SJCRH30 (cell line): ENCODE measurements around the gene SLC20A1. TPM values are rescaled to one million over a fixed set of nuclear protein-coding genes. Genes with fewer than 3 reads are reported as not detected.
"Not testable (repeated sequence)": the region's sequence is repeated elsewhere in the genome, so short reads cannot be mapped to it uniquely, and the experiment has no call there.

ENCODE experiments used
- DNase-seq, 2 experiments: peaks; one replicate each; pipeline ENCODE4 v3.0.0-alpha.2; 2015 to 2020
- H3K27ac ChIP-seq: fragments of 250-450 bp; sonication (Bioruptor Pico); 2 replicates; pipeline ENCODE4 v1.5.1; 2020; ENCODE audit warnings: mild to moderate bottlenecking, moderate library complexity
- H3K27me3 ChIP-seq: fragments of 250-450 bp; sonication (Bioruptor Pico); 2 replicates; pipeline ENCODE4 v1.5.1; 2020; ENCODE audit warnings: mild to moderate bottlenecking, moderate library complexity
- H3K36me3 ChIP-seq: fragments of 250-450 bp; sonication (Bioruptor Pico); 2 replicates; pipeline ENCODE4 v1.5.1; 2020; ENCODE audit warnings: mild to moderate bottlenecking, moderate library complexity
- H3K4me1 ChIP-seq: fragments of 250-450 bp; sonication (Bioruptor Pico); 2 replicates; pipeline ENCODE4 v1.5.1; 2020; ENCODE audit warnings: mild to moderate bottlenecking, moderate library complexity
- H3K4me3 ChIP-seq: fragments of 250-450 bp; sonication (Bioruptor Pico); 2 replicates; pipeline ENCODE4 v1.5.1; 2020; ENCODE audit warnings: mild to moderate bottlenecking, moderate library complexity
- H3K9me3 ChIP-seq: fragments of 250-450 bp; sonication (Bioruptor Pico); replicated peaks from 2 replicates; pipeline ENCODE4 v1.5.1; 2020; ENCODE audit warnings: mild to moderate bottlenecking, moderate library complexity
- total RNA-seq: library from RNA; depleted of rRNA; stranded (reverse); fragments of >200 nt; shearing (Covaris generic); gene quantifications from 2 replicates; pipeline ENCODE4 v1.2.3, GENCODE V29; 2014

SLC20A1 gene
- total RNA-seq, 1 experiment from 2014 or later = 83.7 TPM

DNA sequence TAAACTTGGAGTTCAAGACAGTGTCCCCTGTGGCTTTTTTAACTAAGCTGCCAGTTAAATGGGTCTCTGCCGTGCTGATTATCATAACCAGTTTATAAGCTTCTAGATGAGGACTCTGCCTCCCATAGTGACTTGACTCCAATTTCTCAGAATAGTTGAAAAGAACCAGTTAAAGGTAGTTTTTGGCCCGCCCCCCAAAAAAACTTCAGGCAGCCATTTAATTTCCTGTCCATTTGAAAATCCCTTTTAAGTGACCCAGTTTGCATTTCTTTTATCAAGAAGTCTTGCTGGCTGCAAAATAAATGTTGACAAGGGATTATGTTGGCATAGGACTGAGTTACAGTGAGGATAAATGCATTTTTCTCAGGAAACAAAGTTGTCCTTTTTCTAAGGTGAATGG is 2.3 kb downstream of the SLC20A1 start:
- Histone ChIP-seq H3K4me1 (peaks cover 26% of the 10 kb centered on the region), H3K27me3 (no peaks in the 10 kb centered on the region), H3K9me3 (no peaks in the 10 kb centered on the region), H3K27ac (no peak overlapping the region), H3K36me3 (peaks cover 62% of the 10 kb centered on the region), H3K4me3 (no peak overlapping the region)
- no peak for DNase-seq

DNA sequence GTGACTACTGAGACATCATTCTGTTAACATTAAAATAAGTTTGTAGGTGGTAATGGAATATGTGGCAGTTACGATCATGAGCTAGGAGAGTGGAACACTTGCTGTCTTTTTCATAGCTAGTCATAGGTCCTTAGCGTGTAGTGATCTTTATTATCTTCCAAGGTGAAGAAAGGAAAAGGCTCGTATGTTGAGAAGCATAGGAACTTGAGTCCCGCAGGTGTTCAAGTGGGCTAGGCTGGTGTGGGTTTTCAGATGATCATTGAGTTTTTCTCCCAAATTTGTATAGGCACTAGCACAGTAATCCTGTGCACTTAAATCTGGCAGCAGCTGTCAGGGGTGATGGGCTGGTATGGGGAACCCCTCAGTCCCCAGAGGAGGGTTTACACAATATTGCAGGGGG is 10.9 kb downstream of the SLC20A1 start:
- DNase-seq = no peak
- Histone ChIP-seq H3K4me3 (no peak overlapping the region), H3K9me3 (no peaks in the 10 kb centered on the region), H3K36me3 (peaks cover 97% of the 10 kb centered on the region), H3K27ac (no peak overlapping the region), H3K27me3 (no peaks in the 10 kb centered on the region), H3K4me1 (no peaks in the 10 kb centered on the region)

DNA sequence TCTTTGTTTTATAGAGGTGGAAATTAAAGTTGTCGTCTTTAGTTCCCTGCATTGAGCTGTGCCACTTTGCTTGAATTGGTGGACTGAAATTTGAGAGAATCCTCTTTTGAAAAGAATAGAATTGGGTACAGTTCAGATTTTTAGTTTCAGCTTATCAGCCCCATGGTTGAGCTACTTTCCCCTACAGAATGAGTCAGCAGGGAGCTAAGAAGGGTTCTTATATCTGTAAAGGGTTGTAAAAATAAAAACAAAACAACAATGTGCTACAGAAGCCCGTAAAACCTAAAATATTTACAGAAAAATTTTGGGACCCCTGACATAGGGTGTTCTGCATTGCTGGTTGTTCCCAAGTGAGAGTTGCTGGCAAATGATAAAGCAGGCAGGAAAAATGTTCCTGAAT is 12.6 kb downstream of the SLC20A1 start:
- Histone ChIP-seq H3K9me3 (no peaks in the 10 kb centered on the region), H3K27ac (no peak overlapping the region), H3K36me3 (peaks cover 96% of the 10 kb centered on the region), H3K27me3 (no peaks in the 10 kb centered on the region), H3K4me3 (no peak overlapping the region), H3K4me1 (no peaks in the 10 kb centered on the region)
- DNase-seq = no peak

DNA sequence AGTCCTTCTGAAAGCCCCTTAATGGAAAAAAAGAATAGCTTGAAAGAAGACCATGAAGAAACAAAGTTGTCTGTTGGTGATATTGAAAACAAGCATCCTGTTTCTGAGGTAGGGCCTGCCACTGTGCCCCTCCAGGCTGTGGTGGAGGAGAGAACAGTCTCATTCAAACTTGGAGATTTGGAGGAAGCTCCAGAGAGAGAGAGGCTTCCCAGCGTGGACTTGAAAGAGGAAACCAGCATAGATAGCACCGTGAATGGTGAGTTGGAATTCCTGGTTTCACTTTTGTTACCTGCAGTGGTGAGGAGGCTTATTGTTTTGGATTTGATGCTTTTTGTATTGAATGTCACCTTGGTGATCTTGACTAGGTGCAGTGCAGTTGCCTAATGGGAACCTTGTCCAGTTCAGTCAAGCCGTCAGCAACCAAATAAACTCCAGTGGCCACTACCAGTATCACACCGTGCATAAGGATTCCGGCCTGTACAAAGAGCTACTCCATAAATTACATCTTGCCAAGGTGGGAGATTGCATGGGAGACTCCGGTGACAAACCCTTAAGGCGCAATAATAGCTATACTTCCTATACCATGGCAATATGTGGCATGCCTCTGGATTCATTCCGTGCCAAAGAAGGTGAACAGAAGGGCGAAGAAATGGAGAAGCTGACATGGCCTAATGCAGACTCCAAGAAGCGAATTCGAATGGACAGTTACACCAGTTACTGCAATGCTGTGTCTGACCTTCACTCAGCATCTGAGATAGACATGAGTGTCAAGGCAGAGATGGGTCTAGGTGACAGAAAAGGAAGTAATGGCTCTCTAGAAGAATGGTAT is 13.3 kb downstream of the SLC20A1 start:
- no peaks in the 10 kb centered on the region for H3K4me1 ChIP-seq
- no peak overlapping the region for H3K4me3 ChIP-seq
- H3K27ac ChIP-seq = no peak overlapping the region
- DNase-seq = no peak
- no peaks in the 10 kb centered on the region for H3K27me3 ChIP-seq
- H3K36me3 ChIP-seq = peaks cover 96% of the 10 kb centered on the region
- H3K9me3 ChIP-seq = no peaks in the 10 kb centered on the region

DNA sequence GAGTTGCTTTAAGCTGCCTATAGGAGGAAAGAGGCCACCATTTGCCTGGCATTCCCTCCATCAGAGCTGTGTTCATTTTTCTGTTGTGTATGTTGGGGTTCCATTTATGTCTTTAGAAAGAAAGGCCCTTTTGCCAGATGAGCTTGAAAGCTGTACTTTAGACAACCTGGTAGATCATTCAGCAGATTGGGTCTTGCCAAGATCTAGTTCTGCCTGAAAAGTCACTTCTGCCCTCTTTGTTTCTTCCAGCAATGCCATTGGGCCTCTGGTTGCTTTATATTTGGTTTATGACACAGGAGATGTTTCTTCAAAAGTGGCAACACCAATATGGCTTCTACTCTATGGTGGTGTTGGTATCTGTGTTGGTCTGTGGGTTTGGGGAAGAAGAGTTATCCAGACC is 14.4 kb downstream of the SLC20A1 start:
- no peaks in the 10 kb centered on the region for H3K27me3 ChIP-seq
- no peak overlapping the region for H3K4me3 ChIP-seq
- peaks cover 98% of the 10 kb centered on the region for H3K36me3 ChIP-seq
- no peaks in the 10 kb centered on the region for H3K9me3 ChIP-seq
- no peaks in the 10 kb centered on the region; the same call in 1 of the 2 replicates for H3K4me1 ChIP-seq
- DNase-seq = no peak
- H3K27ac ChIP-seq = no peak overlapping the region

DNA sequence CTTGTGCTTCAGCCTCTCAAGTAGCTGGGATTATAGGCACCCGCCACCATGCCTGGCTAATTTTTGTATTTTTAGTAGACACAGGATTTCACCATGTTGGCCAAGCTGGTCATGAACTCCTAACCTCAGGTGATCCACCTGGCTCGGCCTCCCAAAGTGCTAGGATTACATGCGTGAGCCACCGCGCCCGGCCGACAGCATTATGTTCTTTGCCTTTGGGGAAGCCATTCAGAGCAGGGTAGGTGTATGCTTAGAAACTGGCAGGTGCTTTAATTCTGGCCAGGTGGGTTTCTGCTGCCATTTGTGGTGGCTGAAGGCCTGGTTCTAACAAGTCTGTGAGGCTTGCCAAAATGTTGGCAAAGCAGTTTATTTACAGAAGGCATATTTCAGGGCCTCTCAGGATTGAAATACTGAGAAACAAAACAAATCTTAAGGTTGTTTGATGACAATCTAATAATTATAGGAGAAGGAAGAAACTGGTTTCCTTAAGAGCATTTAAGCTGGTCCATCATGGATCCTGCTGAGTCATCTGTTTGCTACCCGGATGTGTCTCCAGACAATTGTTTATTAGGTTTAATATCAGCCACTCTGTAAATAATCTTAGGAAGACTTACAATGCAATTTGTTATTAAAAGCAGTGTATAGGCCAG is 16.0 kb downstream of the SLC20A1 start:
- peaks cover 82% of the 10 kb centered on the region for H3K36me3 ChIP-seq
- H3K27me3 ChIP-seq = no peaks in the 10 kb centered on the region
- no peak overlapping the region for H3K4me3 ChIP-seq
- no peaks in the 10 kb centered on the region for H3K9me3 ChIP-seq
- H3K4me1 ChIP-seq = no peaks in the 10 kb centered on the region; the same call in 1 of the 2 replicates
- no peak for DNase-seq
- H3K27ac ChIP-seq = no peak overlapping the region

DNA sequence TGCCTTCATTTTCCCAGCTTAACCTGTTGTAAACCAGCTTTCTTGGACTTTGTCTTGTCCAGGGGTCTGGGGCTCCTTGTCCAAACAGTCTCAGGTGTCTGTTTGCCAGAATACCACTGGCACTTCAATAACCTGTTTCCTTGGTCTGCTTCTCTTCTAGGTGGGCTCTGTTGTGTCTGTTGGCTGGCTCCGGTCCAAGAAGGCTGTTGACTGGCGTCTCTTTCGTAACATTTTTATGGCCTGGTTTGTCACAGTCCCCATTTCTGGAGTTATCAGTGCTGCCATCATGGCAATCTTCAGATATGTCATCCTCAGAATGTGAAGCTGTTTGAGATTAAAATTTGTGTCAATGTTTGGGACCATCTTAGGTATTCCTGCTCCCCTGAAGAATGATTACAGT is 17.0 kb downstream of the SLC20A1 start:
- peaks cover 73% of the 10 kb centered on the region for H3K36me3 ChIP-seq
- no peak overlapping the region for H3K27ac ChIP-seq
- H3K4me1 ChIP-seq = no peaks in the 10 kb centered on the region; the same call in 1 of the 2 replicates
- no peaks in the 10 kb centered on the region for H3K27me3 ChIP-seq
- no peak overlapping the region for H3K4me3 ChIP-seq
- no peaks in the 10 kb centered on the region for H3K9me3 ChIP-seq
- DNase-seq = no peak

DNA sequence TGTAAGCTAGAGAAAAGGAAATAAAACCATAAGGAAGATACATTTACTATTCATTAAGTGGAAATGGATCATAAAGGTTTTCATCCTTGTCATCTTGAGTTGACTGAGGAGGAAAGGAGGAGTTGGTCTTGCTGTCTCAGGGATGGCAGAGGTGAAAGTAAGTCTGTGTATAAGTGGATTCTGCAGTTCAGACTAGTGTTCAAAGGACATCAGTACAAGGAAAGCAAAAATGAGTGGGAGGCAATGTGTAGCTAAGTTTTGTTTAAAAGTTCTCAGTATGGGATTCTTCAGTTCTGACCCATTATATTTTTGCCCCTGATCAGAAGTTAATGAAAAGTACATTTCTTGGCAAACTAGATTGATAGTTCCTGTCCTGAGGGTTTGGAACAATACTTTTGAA is 18.9 kb downstream of the SLC20A1 start:
- no peak for DNase-seq
- H3K36me3 ChIP-seq = peaks cover 53% of the 10 kb centered on the region

DNA sequence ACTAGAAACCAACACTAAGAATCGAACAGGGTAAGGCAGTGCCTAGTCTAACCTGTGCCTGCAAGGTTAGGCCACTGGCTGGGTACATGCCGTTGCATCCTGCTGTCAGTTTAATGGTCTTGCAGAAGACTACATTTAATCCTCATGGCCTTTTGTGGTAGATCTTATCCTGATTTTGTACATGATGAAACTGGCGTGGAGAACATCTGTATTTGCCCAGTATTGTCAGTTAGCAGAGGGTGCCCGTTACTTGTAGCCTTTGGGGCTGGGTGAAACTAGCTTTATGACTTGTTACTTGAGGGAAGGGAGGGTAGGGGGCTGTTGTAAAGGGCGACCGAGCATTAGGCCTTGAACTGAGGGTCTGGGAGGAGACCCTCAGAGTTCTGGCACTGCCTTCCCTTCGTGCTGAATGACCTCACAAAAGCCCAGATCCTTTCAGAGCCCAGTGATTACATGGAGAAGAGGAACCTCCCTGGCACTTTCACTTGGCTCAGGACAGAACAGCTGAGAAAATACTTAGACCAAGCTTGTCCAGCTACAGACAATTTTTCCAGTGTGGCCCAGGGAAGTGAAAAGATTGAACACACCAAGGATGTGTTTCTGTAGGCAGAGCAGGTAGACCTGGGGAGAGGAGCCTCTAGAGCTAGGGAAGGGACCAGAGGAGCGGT is 19.5 kb downstream of the SLC20A1 start:
- no peaks in the 10 kb centered on the region; the same call in 1 of the 2 replicates for H3K4me1 ChIP-seq
- H3K9me3 ChIP-seq = no peaks in the 10 kb centered on the region
- no peak overlapping the region for H3K27ac ChIP-seq
- H3K4me3 ChIP-seq = no peak overlapping the region
- peak in 1 of 2 experiments; percentile 27 for DNase-seq
- H3K36me3 ChIP-seq = peaks cover 47% of the 10 kb centered on the region
- no peaks in the 10 kb centered on the region for H3K27me3 ChIP-seq

More for the DNA sequence above, 18.9 kb downstream of the SLC20A1 start:
- Histone ChIP-seq H3K4me3 (no peak overlapping the region), H3K27ac (no peak overlapping the region), H3K4me1 (no peaks in the 10 kb centered on the region; the same call in 1 of the 2 replicates), H3K27me3 (no peaks in the 10 kb centered on the region), H3K9me3 (no peaks in the 10 kb centered on the region)

DNA sequence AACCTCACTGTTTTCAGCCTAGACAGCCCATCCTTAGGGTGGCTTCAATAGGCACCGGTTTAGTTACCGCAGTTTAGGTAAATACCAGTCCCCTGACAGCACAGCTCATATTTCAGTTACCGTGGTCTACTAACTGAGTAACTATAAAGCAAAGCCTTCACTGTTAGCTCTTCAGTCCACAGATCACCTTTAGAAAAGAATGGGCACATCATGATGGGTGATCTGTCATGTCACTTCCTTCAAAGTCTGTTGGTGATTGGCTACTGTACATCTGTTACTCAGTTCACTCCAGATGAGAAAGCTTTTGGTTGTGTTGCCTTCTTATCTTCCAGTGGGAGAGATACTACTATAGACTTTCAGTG is 21.0 kb downstream of the SLC20A1 start:
- Histone ChIP-seq H3K27ac (no peak overlapping the region), H3K9me3 (no peaks in the 10 kb centered on the region), H3K27me3 (no peaks in the 10 kb centered on the region), H3K36me3 (peaks cover 32% of the 10 kb centered on the region), H3K4me1 (no peaks in the 10 kb centered on the region; the same call in 1 of the 2 replicates), H3K4me3 (no peak overlapping the region)
- DNase-seq = no peak

DNA sequence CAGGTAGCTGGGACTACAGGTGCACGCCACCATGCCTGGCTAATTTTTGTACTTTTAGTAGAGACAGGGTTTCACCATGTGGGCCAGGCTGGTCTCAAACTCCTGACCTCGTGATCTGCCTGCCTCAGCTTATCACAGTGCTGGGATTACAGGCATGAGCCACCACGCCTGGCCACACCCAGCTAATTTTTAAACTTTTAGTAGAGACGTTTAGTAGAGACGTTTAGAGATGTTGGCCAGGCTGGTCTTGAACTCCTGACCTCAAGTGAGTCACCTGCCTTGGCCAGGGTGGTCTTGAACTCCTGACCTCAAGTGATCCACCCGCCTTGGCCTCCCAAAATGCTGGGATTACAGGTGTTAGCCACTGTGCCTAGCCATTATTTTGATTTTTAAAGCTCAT is 21.8 kb downstream of the SLC20A1 start:
- not testable (repeated sequence) for DNase-seq, H3K4me3 ChIP-seq, H3K4me1 ChIP-seq, H3K9me3 ChIP-seq, H3K27ac ChIP-seq, H3K27me3 ChIP-seq
- H3K36me3 ChIP-seq = peaks cover 25% of the 10 kb centered on the region

DNA sequence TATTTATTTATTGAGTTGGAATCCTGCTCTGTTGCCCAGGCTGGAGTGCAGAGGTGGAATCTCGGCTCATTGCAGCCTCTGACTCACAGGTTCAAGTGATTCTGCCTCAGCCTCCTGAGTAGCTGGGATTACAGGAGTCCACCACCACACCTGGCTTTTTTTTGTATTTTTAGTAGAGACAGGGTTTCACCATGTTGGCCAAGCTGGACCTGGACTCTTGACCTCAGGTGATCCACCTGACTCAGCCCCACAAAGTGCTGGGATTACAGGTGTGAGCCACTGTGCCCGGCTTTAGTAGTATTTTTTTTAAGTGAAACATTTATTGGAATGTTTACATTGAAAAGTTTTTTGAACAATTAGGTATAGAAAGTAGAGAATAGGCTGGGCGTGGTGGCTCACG is 23.9 kb downstream of the SLC20A1 start:
- Histone ChIP-seq H3K4me3 (no peak overlapping the region), H3K4me1 (no peaks in the 10 kb centered on the region; the same call in 1 of the 2 replicates), H3K27me3 (no peaks in the 10 kb centered on the region), H3K36me3 (peaks cover 4% of the 10 kb centered on the region), H3K9me3 (no peaks in the 10 kb centered on the region), H3K27ac (no peak overlapping the region)
- DNase-seq = no peak

DNA sequence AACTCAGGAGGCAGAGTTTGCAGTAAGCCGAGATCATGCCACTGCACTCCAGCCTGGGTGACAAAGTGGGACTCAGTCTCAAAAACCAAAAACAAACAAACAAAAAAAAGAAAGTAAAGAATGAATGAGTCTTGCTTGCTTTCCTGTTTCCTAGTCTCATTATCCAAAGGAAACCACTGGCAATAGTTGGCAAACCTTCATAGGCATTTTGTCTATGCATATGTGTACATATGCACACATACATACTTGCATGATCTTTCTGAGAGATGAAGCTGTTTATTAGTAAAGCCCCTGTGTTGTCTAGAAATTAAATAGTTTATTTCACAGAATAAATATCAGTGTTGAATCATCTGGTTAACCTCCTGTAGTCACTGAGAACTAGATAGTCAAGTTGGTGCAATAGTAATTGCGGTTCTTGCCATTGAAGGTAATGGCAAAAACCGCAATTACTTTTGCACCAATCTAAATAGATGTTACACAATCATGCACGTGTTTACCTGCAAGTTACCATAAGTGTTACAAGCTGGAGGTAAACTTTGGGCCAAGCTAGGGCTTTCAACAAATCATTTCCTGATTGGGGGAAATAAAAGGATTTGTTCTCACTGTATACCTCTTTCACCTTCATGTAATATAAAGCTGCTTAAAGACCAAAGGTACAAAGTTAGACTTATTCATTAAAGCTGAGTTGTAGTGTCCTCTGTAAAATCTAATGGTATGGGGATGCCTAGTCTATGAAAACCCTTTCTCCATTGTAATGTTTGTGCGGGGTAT is 24.7 kb downstream of the SLC20A1 start:
- Histone ChIP-seq H3K27me3 (no peaks in the 10 kb centered on the region), H3K36me3 (no peaks in the 10 kb centered on the region), H3K4me3 (no peak overlapping the region), H3K4me1 (no peaks in the 10 kb centered on the region), H3K27ac (no peak overlapping the region), H3K9me3 (no peaks in the 10 kb centered on the region)
- DNase-seq = no peak

DNA sequence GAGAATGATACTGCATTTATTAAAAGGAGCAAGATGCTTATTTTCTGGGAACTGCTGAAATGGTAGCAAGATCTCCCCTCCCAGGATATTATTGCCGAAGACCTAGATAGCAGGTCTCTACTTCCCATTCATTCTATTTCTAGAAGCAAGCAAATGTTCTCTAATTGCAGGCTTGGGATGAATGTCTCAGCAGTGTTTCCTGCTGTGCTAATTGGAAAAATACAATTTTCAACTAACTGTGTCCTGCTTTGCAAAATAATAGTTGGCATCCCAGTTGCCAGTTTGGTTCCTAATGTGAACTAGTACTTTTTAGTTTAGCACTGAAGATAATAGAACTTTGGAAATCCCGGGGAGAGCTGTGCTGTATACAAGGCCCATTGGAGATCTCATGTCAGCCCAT is 26.1 kb downstream of the SLC20A1 start:
- Histone ChIP-seq H3K4me1 (no peaks in the 10 kb centered on the region), H3K4me3 (no peak overlapping the region), H3K36me3 (no peaks in the 10 kb centered on the region), H3K27ac (no peak overlapping the region), H3K9me3 (no peaks in the 10 kb centered on the region), H3K27me3 (no peaks in the 10 kb centered on the region)
- DNase-seq = no peak
